ENCODE results near the gene DPP6.

DNA sequence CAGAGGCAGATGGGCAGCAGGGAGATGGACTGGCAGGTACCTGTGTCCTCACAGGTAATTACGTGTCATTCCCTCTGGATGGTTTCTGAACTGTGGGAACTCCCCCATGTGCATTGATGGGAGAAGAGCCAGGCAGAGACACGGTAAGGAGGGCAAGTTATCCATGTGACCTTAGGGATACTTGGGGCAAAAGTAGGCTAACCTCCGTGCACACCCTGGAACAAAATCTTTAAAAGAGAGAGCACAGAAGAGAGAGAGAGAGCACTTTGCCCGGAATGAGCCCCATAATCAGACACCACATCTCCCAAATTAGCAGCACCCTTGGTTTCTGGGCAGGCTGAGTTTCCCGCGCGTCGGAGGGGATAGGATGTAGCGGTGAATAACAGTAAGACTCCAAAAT is 527.5 kb downstream of the DPP6 start:
- TF ChIP-seq CTCF (IDR thresholded peaks at IDR 0.05): no peak
- no peak for TF ChIP-seq EP300 (IDR thresholded peaks at IDR 0.05; ENCODE audit: low read depth)

Measured in transverse colon (tissue), 3 donors.